EH (cell line): Measurements from ENCODE around the gene SEPTIN5.
A peak's percentile ranks its signal among the peaks of the same experiment; 100 is the strongest.

Experiments
- DNase-seq: peaks from one replicate; pipeline ENCODE4 v3.0.0-alpha.2; 2015; ENCODE audit warnings: low read depth

SEPTIN5 gene

DNA sequence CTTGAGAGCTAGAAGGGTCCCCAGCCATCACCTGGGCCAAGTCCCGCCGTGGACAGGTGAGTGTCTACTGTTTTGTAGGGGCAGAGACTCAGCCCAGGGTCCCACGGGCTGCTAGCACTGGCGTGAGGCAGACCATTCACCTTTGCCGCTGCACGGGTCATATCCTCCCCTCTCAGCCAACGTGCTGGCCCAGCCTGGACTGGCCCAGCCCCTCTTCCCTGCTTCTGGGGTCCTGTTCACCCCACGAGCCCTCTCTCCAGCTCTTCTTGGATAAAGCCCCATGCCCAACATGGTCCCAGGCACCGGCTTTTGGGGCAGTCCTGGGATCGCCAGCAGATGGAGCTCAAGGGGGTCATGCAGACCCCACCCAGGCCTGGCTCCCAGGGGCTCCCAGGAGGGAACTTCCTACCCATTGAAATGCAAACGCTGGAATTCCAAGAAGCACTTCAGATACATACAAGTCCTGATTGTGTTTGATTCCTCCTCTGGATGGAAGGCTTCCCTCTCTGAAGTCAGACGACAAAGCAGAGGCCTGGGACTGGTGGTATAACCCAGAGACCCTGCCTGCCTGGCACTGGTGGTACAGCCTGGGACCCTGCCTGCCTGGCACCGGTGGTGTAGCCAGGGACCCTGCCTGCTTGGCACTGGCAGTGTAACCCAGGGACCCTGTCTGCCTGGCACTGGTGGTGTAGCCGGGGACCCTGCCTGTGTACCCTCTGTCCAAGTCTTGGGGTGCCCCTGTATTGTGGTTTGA, 8.9 kb upstream of the SEPTIN5 start:
- DNase-seq, result no peak

DNA sequence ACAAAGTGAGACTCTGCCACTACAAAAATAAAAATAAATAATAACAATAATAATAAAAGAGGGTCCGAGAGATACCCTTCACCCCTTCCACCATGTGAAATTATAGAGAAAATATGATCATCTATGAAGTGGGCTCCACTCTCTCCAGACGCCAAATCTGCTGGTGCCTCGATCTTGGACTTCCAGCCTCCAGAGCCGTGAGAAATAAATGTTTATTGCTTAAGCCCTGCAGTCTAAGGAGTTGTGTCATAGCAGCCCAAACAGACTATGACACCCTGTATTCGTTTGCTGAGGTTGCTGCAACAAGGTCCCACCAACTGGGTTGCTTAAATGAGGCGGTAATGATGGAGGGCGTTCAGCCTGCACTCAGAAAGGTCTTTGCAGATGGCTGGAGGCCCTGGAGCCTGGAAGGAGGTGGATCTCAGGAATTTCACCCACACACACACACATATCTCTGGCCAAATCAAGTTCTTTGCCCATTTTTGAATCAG, 7.6 kb upstream of the SEPTIN5 start:
- no peak for DNase-seq

DNA sequence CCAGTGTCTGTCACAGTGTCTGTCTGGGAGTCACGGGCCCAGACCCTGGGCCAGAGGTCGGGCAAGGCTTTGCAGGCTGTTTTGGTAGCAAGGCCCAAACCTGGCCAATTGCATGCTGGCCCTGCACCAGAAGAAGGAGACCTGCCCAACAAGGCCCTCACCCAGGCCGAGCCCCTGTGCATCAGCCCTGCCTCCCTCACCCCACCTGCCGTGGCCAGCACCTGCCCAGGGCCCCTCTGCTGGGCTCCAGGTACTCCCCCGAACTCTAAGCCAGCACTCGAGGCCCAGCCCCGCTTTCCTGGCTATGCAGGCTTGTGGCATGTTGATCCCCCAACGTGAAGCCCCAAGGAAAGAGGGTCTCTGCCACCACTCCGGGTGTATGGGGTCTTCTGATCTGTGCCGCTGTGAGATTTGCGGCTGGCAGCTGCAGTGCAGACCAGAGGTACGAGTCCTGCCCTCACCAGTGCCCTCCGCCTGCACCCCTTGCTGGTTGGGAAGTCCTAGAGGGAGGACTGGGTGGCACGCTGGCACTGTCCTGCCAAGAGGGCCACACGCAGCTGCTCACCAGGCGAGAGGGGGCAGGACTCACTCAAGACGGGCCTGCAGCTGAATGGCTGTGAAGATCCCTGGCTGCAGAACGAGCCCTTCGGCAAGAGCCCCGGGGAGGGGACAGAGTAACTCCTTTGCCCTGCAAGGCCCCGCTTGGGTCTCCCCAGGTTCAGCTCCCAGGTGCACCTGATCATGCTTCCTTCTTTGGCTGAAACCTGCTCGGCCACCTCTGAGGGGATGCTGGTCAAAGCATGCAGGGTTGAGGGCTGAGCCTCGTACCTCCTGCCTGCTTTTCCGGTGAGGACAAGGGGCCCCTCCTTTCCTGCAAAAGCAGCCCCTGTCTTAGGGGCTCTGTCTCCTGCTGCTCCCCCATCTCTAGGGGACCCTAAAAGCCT, 6.7 kb upstream of the SEPTIN5 start:
- DNase-seq, result no peak

DNA sequence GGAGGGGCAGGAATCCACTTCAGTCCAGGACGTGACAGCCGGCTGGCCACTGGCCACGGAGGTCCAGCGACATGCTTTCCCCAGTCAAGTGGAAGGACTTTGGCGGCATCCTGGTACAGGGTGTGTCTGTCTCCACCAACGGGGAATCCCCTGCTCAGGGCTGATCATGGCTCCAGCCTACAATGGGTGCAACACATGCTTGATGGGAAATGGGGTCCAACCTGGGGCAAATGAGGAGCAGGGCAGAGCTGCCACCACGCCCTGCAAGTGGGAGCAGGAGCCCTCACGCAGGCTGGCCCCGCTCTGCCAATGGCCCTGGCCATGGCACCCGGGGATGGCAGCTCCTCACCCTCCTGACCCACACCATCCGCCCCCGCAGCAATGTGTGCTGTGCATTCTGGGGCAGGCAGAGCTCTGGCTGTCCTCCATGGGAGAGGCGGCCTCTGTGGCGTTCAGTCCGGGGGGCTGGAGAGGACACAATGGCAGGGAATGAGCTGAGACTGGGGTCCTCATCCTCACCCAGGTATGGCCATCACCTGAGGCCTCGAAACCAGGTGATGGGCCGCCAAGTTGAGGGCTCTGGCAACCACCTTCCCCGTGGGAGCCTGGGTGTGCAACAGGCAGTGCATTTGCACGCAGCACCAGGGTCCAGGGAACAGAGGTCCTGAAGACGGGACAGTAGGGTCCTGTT, 5.8 kb upstream of the SEPTIN5 start:
- no peak for DNase-seq

DNA sequence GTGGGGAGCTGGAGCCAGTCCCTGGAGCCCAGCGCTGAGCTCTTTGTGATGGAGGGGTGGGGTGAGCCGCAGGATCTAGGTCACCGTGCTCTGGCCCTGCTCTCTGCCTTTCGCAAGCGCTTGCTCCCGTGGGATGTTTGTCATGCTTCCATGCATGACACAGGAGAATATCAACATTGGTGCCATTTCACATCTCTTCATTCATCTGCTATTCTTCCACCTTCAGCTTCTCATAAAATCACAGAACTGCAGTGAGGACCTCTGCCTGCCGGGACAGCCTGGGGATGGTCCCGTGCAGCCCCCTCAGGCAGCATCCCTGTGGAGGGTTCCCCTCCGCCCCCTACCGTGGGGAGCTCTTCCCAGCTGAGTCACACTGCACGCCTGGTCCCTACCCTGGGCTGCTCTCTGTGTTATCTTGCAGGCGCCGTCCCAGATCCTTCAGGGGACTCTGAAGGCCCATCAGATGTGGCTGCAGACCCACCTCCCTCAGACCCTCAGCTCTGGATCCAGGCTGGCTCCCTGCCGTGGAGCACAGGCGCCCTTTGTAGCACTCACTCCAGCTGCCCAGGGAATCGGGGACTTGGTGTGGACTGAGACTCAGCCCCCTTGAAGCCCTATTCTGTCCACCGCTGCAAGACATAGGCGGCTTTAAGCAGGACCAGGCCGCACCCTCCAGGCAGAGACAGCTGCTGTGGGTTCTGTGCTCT, 5.1 kb upstream of the SEPTIN5 start:
- no peak for DNase-seq

DNA sequence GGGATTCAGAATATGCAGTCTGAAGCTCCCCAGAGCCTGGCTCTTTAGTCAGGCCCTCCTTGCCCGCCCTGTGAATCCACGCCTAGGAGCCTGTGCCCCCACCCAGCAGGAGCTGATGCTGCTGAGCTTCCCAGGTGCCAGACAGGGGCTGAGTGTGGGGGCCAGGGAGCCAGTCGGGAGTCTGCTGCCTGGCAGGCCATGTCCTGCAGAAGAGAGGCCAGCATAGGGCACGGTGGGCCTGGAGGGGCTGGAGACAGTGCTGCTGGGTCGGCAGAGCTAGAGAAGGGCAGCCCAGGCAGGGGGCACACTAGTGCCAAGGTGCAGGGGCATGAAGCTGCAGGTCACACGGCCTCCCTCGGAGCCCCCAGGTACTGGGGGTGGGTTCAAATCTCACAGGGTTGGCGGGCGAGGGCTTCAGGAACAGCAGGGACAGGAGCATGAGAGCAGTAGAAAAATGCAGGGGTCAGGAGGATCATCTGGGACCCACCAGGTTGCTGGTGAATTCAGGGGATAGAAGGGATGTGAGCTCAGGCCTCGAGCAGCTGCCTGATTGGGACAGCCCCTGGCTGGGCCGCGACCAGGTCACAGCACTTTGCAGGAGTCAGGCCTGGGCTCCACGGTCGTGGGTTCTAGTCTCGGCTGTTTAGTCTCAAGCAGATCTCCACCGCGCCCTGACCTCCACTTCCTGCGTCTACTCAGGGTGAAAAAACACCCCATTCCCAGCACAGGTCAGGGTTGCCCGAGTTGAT, 4.1 kb upstream of the SEPTIN5 start:
- no peak for DNase-seq

DNA sequence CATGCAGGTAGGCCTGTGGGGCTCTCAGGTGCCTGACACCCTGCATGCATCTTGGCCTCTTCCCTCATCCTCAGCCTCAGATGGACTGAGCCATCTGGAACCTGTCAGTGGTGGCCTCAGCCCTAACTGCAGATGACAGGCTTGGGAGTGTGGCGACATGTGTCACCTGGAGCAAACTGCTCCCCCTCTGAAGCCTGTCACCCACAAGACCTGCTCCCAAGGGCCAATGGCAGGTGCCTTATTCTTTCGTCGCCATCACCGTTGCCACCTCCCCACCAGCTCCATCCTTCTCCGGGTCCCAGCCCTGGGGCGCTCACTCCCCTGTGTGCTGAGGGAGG, 3.6 kb upstream of the SEPTIN5 start:
- DNase-seq, result no peak

DNA sequence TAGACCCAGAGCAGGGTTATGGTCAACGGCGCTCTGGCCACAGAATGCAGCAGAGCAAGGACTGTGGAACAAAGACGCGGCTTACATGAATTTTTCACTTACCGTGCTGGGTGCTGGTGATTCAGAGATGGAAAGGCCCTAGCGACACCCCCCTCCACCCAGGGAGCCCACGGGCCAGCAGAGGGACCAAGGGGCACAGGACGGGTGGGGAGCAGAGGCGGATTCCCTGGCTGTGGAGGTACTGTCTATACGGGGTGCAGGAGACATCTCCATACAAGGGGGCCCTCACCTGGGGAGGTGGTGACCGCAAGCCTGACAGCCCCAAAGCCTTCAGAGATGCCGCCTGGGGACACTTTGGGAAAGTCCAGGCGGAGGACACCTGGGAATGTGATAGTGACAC, 1.1 kb upstream of the SEPTIN5 start:
- DNase-seq, result no peak

DNA sequence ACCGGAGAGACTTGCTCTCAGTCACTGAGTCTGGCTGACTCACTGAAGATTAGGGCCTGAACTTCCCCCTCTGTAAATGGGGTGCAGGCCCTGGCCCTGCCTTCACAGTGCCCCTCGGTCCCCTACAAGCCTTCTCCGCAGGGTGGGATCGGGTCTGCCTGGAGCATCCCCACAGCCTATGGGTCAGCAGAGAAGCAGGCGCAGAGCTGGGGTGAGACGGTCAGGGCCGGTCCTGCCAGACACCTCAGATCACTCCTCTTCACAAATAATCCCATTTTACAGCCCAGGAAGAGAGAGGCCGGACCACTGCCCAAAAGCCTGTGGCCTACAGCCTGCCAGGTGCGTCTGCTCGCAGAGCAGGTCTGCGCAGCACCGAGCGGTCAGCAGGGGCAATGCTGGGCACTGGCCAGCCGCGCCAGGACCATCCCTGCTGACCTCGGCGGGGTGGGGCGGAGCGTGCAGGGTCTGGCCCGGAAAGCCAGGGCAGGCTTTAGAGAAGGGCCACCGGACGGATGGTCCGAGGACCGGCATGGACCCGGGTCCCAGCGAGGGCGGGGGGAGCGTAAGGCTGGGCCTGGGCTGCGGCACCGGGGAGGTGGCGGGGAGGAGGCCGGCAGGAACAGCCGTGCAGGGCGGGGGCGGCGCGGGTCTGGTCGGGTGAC, 522 bp upstream of the SEPTIN5 start:
- no peak for DNase-seq

DNA sequence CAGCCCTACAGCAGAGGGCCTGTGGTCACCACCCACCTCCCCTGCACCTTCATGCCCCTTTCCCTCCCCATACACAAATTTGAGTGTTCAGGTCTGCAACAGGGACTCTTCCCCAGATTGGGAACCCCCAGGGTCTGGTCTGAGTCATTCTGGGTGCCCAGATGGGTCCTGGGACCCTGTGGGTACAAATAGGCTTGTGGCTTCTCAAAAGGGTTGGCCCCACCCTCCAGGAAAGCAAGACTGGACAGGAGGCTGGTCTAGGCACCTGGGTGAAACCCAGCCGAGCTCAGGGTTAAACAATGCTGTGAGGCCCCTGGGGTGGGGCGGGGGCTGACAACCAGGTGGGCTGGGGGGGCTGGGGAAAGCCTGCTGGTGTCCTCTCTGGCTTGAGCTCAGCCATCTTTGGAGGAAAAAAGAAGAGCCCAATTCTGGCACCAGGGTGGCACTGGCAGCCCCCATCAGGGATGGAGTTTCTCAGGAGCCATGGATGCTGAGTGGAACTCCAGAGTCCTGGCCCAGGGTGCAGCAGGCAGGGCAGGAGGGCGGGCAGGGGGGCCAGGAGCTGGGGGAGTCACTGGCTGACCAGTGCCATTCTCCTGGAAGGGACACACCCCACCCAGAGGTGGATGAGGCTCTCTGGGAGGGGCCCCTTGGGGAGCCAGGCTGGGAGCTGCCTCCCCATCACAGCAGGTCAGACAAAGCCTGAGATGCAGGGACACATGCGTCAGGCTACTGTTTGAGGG, 1.1 kb downstream of the SEPTIN5 start:
- DNase-seq, result no peak

DNA sequence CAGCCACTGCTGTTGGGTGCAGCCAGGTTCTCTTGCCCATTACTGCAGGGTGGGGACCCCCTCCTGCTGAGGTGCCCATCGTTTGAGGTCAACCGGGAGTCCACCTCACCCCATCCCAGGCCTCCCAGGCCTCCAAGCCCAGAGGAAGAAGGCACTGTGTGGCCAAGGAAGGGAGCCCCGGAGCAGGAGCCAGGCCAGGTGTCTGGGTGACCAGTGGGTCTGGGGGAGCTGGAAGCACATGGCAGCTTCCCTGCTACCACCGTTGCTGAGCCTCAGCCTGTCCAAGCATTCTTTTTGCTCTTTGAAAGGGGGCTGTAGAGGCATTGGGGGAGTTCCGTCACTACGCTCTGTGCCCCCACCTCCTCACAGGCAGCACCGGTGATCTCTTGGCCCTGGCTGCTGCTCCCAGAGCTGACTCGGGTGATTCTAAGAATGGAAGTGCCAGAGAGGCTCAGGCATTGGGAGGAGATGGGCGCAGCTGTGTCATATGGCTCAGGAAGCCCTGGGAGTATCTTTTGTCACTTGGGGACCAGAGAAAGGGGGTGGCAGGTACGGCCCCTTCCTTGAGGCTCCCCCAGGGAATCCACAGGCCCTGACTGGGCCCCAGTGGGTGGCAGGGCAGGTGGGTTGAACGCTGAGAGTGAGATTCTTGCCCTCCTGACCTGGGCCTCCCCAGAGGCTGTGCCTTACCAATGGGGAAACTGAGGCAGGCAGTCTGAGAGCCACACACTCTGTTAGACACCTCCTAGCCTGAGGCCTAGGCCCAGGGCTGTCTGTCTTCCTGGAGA, 1.9 kb downstream of the SEPTIN5 start:
- DNase-seq, result no peak

DNA sequence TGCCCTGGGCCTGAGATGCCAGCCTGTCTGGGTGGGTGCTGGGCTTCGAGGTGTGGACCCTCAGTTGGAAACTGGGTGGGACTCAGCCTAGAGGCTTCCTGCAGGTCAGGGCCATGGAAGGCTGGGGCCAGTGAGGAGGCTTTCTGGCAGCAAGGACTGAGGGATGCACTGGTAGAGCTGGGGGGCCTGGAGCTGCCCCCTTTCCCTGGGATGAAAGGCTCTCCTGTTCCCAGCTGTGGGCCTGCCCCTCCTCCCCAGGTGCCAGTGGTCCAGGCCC, 2.5 kb downstream of the SEPTIN5 start:
- no peak for DNase-seq

DNA sequence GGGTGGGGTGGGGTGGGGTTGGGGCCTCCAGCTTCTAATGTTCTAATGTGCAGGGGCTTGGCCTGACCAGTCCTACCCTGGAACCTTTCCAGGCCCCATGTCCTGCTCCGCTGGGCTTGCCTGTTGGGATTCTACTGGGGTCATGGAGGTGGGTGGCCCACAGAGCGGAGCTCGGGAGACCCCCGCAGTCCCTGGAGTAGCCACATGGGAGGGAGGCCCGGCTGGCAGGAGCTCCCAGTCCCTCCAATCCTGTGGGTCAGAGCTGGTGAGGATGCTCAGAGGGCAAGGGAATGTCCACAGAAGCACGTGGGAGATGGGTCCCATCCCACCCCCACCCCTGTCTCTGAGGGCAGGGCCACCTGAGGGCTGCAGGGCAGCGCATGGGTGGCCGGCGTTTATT, 2.9 kb downstream of the SEPTIN5 start:
- DNase-seq, result no peak

DNA sequence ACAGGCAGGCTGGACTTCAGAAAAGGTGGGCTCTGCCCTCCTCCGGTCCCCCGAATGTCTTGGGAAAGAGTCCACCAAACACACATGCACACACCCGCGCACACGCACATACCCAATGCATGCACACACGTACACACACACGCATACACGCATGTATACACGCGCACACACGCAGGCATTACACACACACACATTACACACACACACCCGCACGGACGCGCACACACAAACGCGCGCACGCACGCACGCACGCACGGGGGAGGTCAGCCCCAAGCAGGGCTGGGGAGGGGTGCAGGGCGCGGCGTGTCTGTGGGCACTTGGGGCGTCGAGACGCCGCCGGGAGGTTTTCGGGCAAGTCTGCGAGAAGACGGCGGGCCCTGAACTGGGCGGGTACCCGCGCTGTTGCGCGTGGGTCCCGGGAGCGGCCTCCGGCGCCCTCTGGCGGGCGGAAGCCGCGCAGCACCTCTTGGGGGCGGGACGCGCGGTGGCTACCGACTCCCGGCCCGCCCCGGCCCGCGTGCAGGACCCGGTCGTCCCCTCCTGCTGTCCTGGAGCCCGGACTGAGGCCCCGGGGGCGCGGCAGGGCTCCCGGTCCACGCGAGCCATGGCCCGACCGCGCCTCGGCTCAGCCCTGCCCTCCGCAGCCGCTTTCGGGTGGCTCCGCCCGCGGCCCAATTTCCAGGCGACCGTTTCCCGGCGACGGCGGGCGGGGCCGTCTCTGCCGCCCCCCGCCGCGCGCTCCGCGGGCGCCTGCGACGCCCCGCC, 3.6 kb downstream of the SEPTIN5 start:
- peak; percentile 72 for DNase-seq

DNA sequence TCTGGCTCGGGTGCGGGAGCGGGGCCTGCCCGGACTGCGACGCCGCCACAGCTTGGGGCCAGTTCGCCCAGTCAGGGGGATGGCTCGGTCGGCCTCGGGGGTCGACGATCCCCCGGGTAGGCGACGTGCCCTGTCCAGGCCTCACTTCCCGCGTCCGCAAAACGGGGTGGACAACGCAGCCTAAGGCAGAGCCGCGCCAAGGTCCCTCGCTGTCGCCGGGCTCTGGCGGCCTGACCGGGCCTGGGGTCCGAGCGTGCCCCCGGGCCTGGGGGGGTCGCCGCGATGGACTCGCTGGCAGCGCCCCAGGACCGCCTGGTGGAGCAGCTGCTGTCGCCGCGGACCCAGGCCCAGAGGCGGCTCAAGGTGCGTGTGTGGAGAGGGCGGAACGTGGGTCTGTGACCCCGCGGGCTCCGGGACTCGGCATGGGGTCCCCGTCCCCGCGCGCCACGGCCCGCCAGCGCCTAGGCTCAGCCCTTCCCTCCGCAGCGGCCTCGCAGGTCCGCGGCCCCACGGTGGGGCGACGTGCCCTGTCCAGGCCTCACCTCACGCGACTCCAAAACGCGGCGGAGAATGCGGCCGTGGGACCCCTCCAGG, 4.2 kb downstream of the SEPTIN5 start:
- no peak for DNase-seq

DNA sequence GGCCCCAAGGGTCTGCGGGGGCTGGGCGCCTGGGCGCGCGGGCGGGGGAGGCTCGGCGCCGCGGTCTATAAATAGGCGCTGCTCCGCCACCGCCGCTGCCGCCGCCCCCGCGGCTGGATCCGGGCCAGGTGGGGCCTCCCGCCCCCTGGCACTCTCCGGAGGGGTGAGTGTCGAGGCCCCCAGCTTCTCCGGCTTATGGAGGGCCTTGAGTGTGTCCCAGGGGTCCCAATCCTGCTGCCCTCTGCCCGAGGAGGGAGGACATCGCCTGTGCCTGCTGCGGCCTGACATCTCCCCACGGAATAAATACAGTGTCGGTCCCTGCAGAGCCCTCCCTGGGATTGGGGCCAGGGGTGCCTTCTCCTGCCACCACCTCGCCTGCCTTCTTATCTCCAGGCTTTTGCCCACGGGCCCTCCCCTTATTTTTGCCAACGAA, 4.8 kb downstream of the SEPTIN5 start:
- peak; percentile 27 for DNase-seq

DNA sequence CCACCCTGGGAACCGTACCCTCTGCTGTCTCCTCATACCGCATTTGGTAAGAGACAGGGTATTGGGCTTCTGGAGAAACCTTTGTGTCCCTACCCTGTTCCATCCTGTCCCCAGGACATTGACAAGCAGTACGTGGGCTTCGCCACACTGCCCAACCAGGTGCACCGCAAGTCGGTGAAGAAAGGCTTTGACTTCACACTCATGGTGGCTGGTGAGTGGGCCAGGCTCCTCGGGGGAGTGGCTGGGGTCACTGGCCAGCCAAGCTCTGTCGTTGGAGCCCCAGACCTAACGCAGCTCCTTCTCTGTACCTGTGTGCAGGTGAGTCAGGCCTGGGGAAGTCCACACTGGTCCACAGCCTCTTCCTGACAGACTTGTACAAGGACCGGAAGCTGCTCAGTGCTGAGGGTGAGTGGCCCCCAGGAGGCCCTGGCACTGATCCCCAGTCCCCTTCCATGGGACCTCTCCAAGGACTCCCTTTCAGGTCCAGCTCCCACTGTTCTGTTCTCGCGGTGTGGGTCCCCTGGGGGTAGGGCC, 5.3 kb downstream of the SEPTIN5 start:
- no peak for DNase-seq
